ENCODE measurements around the gene CDC42SE2. TPM values are rescaled to one million over a fixed set of nuclear protein-coding genes. Genes with fewer than 3 reads are reported as not detected.
"Not testable (repeated sequence)": the region's sequence is repeated elsewhere in the genome, so short reads cannot be mapped to it uniquely, and the experiment has no call there.

The CDC42SE2 gene
- total RNA-seq, 1 donor from 2014 or later: 19.4 TPM

DNA sequence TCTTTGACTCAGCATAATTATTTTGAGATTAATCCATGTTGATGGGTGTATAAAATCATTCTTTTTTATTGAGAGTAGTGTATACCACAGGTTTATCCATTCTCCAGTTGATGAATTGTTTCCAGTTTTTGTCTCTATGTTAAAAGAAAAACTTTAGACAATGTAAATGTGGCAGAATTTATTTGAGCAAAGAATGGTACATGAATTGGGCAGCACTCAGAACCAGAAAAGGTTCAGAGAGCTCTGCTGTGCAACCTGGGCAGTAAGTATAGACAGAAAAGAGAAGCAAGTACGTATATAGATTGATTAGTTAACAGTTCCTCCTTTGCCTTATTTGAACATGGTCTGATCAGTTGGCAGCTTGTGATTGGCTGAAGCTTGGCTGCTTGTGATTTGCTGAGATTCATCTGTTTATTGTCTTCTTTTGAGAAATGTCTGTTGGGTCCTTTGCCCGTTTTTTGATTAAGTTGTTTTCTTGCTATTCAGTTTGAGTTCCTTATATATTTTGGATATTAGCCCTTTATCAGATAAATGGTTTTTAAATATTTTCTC lies 41.4 kb downstream of the CDC42SE2 start:
- Histone ChIP-seq H3K9me3 (no peaks in the 10 kb centered on the region), H3K27me3 (no peaks in the 10 kb centered on the region), H3K27ac (no peak overlapping the region), H3K36me3 (no peaks in the 10 kb centered on the region), H3K4me3 (no peak overlapping the region), H3K4me1 (peaks cover 5% of the 10 kb centered on the region)
- DNase-seq (ENCODE audit: extremely low spot score in 2 of 2): no peak
- intact Hi-C loops (cut with DNase I): no loop called here
- TF ChIP-seq, protein P1, sequence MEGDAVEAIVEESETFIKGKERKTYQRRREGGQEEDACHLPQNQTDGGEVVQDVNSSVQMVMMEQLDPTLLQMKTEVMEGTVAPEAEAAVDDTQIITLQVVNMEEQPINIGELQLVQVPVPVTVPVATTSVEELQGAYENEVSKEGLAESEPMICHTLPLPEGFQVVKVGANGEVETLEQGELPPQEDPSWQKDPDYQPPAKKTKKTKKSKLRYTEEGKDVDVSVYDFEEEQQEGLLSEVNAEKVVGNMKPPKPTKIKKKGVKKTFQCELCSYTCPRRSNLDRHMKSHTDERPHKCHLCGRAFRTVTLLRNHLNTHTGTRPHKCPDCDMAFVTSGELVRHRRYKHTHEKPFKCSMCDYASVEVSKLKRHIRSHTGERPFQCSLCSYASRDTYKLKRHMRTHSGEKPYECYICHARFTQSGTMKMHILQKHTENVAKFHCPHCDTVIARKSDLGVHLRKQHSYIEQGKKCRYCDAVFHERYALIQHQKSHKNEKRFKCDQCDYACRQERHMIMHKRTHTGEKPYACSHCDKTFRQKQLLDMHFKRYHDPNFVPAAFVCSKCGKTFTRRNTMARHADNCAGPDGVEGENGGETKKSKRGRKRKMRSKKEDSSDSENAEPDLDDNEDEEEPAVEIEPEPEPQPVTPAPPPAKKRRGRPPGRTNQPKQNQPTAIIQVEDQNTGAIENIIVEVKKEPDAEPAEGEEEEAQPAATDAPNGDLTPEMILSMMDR (IDR thresholded peaks at IDR 0.05): no peak
- no peak for TF ChIP-seq POLR2AphosphoS5 (IDR thresholded peaks at IDR 0.05; ENCODE audit: insufficient read depth in 1 of 2, low read depth in 1 of 2)
- TF ChIP-seq POLR2A (IDR thresholded peaks at IDR 0.05): no peak

DNA sequence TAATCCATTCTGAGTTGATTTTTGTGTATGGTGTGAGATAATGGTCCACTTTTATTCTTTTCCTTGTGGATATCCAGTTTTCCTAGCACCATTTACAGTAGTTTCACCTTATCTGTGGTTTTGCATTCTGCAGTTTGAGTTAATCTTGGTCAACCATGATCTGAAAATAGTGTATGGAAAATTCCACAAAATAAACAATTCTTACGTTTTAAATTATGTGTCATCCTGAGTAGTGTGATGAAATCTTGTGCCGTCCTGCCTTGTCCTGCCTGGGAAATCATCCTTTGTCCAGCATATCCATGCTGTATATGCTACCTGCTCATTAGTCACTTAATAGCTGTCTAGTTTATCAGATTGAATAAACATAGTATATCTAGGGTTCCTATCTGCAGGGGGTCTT lies 42.1 kb downstream of the CDC42SE2 start:
- Histone ChIP-seq H3K4me3 (no peak overlapping the region), H3K9me3 (no peaks in the 10 kb centered on the region), H3K4me1 (peaks cover 5% of the 10 kb centered on the region), H3K27me3 (no peaks in the 10 kb centered on the region), H3K36me3 (no peaks in the 10 kb centered on the region), H3K27ac (no peak overlapping the region)
- intact Hi-C loops (cut with DNase I): no loop called here
- no peak for DNase-seq (ENCODE audit: extremely low spot score in 2 of 2)
- TF ChIP-seq POLR2AphosphoS5 (IDR thresholded peaks at IDR 0.05; ENCODE audit: insufficient read depth in 1 of 2, low read depth in 1 of 2): no peak
- TF ChIP-seq, protein P1 (IDR thresholded peaks at IDR 0.05): no peak
- no peak for TF ChIP-seq POLR2A (IDR thresholded peaks at IDR 0.05)

DNA sequence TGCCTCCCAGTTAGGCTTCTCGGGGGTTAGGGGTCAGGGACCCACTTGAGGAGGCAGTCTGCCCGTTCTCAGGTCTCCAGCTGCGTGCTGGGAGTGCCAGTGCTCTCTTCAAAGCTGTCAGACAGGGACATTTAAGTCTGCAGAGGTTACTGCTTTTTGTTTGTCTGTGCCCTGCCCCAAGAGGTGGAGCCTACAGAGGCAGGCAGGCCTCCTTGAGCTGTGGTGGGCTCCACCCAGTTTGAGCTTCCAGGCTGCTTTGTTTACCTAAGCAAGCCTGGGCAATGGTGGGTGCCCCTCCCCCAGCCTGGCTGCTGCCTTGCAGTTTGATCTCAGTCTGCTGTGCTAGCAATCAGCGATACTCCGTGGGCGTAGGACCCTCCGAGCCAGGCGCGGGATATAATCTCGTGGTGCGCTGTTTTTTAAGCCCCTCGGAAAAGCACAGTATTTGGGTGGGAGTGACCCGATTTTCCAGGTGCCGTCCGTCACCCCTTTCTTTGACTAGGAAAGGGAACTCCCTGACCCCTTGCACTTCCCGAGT lies 48.5 kb downstream of the CDC42SE2 start:
- DNase-seq (ENCODE audit: extremely low spot score in 2 of 2); H3K36me3 ChIP-seq; H3K27me3 ChIP-seq; H3K4me3 ChIP-seq; H3K9me3 ChIP-seq; H3K27ac ChIP-seq; intact Hi-C loops (cut with DNase I): not testable (repeated sequence)
- H3K4me1 ChIP-seq: peaks cover 23% of the 10 kb centered on the region

DNA sequence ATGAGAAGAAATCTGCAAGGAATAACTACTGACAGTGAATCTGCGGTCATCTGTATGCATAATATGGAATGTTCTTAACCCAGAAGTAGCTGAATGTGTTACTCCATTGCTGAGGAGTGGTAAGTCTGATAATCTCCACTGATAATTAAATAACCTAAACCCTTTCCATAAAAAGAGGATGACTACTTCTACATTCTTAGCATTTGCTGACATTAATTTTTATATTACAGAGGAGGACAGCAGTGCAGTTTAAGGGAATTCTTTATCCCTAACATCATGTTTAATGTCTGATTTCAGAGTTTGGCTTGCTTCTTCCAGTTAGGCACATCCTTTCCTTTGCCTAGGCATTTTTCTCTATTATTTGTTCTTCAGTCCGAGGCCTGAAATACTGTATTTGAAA lies 52.2 kb downstream of the CDC42SE2 start:
- H3K27ac ChIP-seq: no peak overlapping the region
- H3K9me3 ChIP-seq: no peaks in the 10 kb centered on the region
- no peaks in the 10 kb centered on the region for H3K36me3 ChIP-seq
- no peak for DNase-seq (ENCODE audit: extremely low spot score in 2 of 2)
- intact Hi-C loops (cut with DNase I): no loop called here
- peaks cover 23% of the 10 kb centered on the region for H3K4me1 ChIP-seq
- H3K4me3 ChIP-seq: no peak overlapping the region
- no peak for TF ChIP-seq POLR2AphosphoS5 (IDR thresholded peaks at IDR 0.05; ENCODE audit: insufficient read depth in 1 of 2, low read depth in 1 of 2)
- TF ChIP-seq, protein P1 (IDR thresholded peaks at IDR 0.05): no peak
- no peak for TF ChIP-seq POLR2A (IDR thresholded peaks at IDR 0.05)
- no peaks in the 10 kb centered on the region for H3K27me3 ChIP-seq

DNA sequence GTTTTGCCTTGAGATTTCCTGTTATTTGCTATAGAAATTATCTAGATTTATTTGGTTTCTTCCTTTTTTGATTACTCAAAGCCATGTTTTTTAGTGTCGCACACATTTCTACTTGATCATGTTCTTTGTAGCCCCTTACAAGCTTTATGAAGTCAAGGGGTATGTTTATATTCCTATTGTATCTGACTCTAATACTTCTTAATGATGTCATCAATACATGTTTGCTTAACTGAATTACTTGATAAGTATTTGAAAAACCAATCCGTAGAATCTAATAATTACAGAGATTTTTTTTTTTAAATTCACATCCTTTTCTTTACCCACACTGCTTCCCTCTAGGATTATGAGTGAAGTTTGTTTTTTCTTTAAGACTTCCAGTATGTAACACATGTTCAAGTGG lies 53.0 kb downstream of the CDC42SE2 start:
- DNase-seq (ENCODE audit: extremely low spot score in 2 of 2): no peak

More for the DNA sequence above, 53.0 kb downstream of the CDC42SE2 start:
- intact Hi-C loops (cut with DNase I): no loop called here
- Histone ChIP-seq H3K4me1 (peaks cover 22% of the 10 kb centered on the region), H3K27me3 (no peaks in the 10 kb centered on the region), H3K4me3 (no peak overlapping the region), H3K9me3 (no peaks in the 10 kb centered on the region), H3K27ac (no peak overlapping the region), H3K36me3 (no peaks in the 10 kb centered on the region)
- no peak for TF ChIP-seq POLR2AphosphoS5 (IDR thresholded peaks at IDR 0.05; ENCODE audit: insufficient read depth in 1 of 2, low read depth in 1 of 2)
- TF ChIP-seq, protein P1 (IDR thresholded peaks at IDR 0.05): no peak
- no peak for TF ChIP-seq POLR2A (IDR thresholded peaks at IDR 0.05)
